Measurements from ENCODE around the gene KMT2D.

- TF ChIP-seq POLR2A (IDR thresholded peaks at IDR 0.05; ENCODE audit: low read depth, low read length) (no peak), TAF1 (IDR thresholded peaks at IDR 0.05; ENCODE audit: borderline replicate concordance, low read depth, low read length) (no peak), POLR2AphosphoS5 (IDR thresholded peaks at IDR 0.05; ENCODE audit: low read depth, low read length) (no peak)
Measured at GRCh38 chr12:49086116-49086515, 25.5 kb upstream of the KMT2D start.

All from GM12892 (cell line).